SK-N-SH (cell line): ENCODE results near the gene EDDM13. TPM values are rescaled to one million over a fixed set of nuclear protein-coding genes. Genes with fewer than 3 reads are reported as not detected.

Experiments
- CTCF ChIA-PET: fragments of 300-600, 350-600 bp; formaldehyde crosslinking; extraction: SDS; loops from one replicate; lab custom pipeline; 2021; lab: Yijun Ruan, JAX
- POLR2A ChIA-PET: fragments of 350-600 bp; sonication (Branson Sonifier 250); formaldehyde crosslinking; extraction: SDS; loops from one replicate; lab custom pipeline; 2020; ENCODE audit warnings: antibody characterized with exemption, inconsistent platforms; lab: Yijun Ruan, JAX
- DNase-seq: peaks from one replicate; pipeline ENCODE4 v3.0.0; 2012
- H2AFZ ChIP-seq: fragments of 200-600 bp; sonication (generic); 2 replicates; pipeline ENCODE4 v1.8.1; 2016; ENCODE audit warnings: antibody characterized with exemption, mild to moderate bottlenecking, low read depth
- H3F3A ChIP-seq: fragments of 200-600 bp; sonication (generic); replicated peaks from 2 replicates; pipeline ENCODE3; 2016; ENCODE audit warnings: antibody characterized with exemption, mild to moderate bottlenecking; ENCODE audit not compliant: insufficient read depth
- H3K27ac ChIP-seq, 2 experiments: fragments of 200-500 bp in 1 of 2; fragments of 200-600 bp in 1 of 2; sonication (Bioruptor generic) in 1 of 2; sonication (generic), shearing (Covaris generic) in 1 of 2; 2 replicates each; pipeline versions ENCODE4 v1.5.1 to v1.6.1; 2014 to 2016; ENCODE audit warnings: low read depth in 2 of 2, inconsistent platforms in 1 of 2, low read length in 1 of 2, mild to moderate bottlenecking in 1 of 2, mixed read lengths in 1 of 2
- H3K27me3 ChIP-seq: fragments of 200-600 bp; sonication (generic), shearing (Covaris generic); 2 replicates; pipeline ENCODE4 v1.6.1; 2016; ENCODE audit warnings: mixed run types; ENCODE audit not compliant: insufficient read depth
- H3K36me3 ChIP-seq, 2 experiments: fragments of 200-500 bp in 1 of 2; fragments of 200-600 bp in 1 of 2; sonication (Bioruptor generic) in 1 of 2; sonication (generic) in 1 of 2; replicated peaks in 1 of 2; 2 replicates each; pipeline versions ENCODE3 to v1.5.1; 2014 to 2016; ENCODE audit warnings: low read length in 1 of 2, mild to moderate bottlenecking in 1 of 2; ENCODE audit not compliant: insufficient read depth in 2 of 2, control insufficient read depth in 1 of 2
- H3K4me1 ChIP-seq, 2 experiments: fragments of 200-500 bp in 1 of 2; fragments of 200-600 bp in 1 of 2; sonication (Bioruptor generic) in 1 of 2; sonication (generic), shearing (Covaris generic) in 1 of 2; 2 replicates each; pipeline versions ENCODE4 v1.5.1 to v1.6.1; 2014 to 2016; ENCODE audit warnings: low read depth in 1 of 2, low read length in 1 of 2, mixed run types in 1 of 2; ENCODE audit not compliant: insufficient read depth in 2 of 2, control insufficient read depth in 1 of 2
- H3K4me2 ChIP-seq: fragments of 200-600 bp; sonication (generic), shearing (Covaris generic); 2 replicates; pipeline ENCODE4 v1.6.1; 2017; ENCODE audit warnings: mixed run types
- H3K4me3 ChIP-seq, 2 experiments: fragments of 200-500 bp in 1 of 2; fragments of 200-600 bp in 1 of 2; sonication (Bioruptor generic) in 1 of 2; sonication (generic), shearing (Covaris generic) in 1 of 2; 2 replicates each; pipeline versions ENCODE4 v1.5.1 to v1.8.1; 2014 to 2016; ENCODE audit warnings: low read depth in 2 of 2, inconsistent platforms in 1 of 2, low read length in 1 of 2, mild to moderate bottlenecking in 1 of 2, mixed read lengths in 1 of 2, moderate library complexity in 1 of 2
- H3K79me2 ChIP-seq: fragments of 200-600 bp; sonication (generic); 2 replicates; pipeline ENCODE4 v1.8.1; 2017; ENCODE audit warnings: mild to moderate bottlenecking; ENCODE audit not compliant: insufficient read depth
- H3K9ac ChIP-seq: fragments of 200-600 bp; sonication (generic); 2 replicates; pipeline ENCODE4 v1.6.1; 2017; ENCODE audit warnings: mixed run types
- H3K9me2 ChIP-seq: fragments of 200-600 bp; sonication (generic); 2 replicates; pipeline ENCODE4 v1.6.1; 2017; ENCODE audit warnings: mixed run types
- H3K9me3 ChIP-seq: fragments of 200-600 bp; sonication (generic); 2 replicates; pipeline ENCODE4 v1.6.1; 2017; ENCODE audit warnings: mixed run types, mild to moderate bottlenecking, moderate library complexity
- H4K20me1 ChIP-seq: fragments of 200-600 bp; sonication (generic); 2 replicates; pipeline ENCODE4 v1.6.1; 2017; ENCODE audit warnings: mild to moderate bottlenecking, mixed run types; ENCODE audit not compliant: insufficient read depth
- FOSL2 ChIP-seq: IDR thresholded peaks from 2 replicates; pipeline ENCODE4 v1.4.0; 2012; ENCODE audit warnings: low read depth, mild to moderate bottlenecking, moderate library complexity, borderline replicate concordance
- FOXM1 ChIP-seq: IDR thresholded peaks from 2 replicates; pipeline ENCODE4 v1.4.0; 2012; ENCODE audit warnings: low read depth, mild to moderate bottlenecking
- JUND ChIP-seq: IDR thresholded peaks from 2 replicates; pipeline ENCODE4 v1.4.0; 2012
- MXI1 ChIP-seq: IDR thresholded peaks from 2 replicates; pipeline ENCODE4 v1.6.1; 2012; ENCODE audit warnings: mild to moderate bottlenecking, low read depth, low read length, improper control_type of control experiment
- NRF1 ChIP-seq: IDR thresholded peaks from 2 replicates; pipeline ENCODE4 v1.6.1; 2012; ENCODE audit warnings: low read depth, mild to moderate bottlenecking, low read length
- POLR2AphosphoS5 ChIP-seq: IDR thresholded peaks from 2 replicates; pipeline ENCODE4 v1.6.1; 2012; ENCODE audit warnings: low read depth, low read length
- RAD21 ChIP-seq: IDR thresholded peaks from 2 replicates; pipeline ENCODE4 v1.6.1; 2012; ENCODE audit warnings: mild to moderate bottlenecking, low read length
- RCOR1 ChIP-seq: fragments of 150-350 bp; IDR thresholded peaks from 2 replicates; pipeline ENCODE4 v1.6.1; 2017; ENCODE audit warnings: antibody characterized with exemption, low read length
- REST ChIP-seq: IDR thresholded peaks from 2 replicates; pipeline ENCODE4 v1.6.1; 2012; ENCODE audit warnings: mild to moderate bottlenecking, low read depth, low read length, moderate library complexity
- SIN3A ChIP-seq: IDR thresholded peaks from 2 replicates; pipeline ENCODE4 v1.6.1; 2012; ENCODE audit warnings: low read depth, mild to moderate bottlenecking, low read length, moderate library complexity, borderline replicate concordance
- SMC3 ChIP-seq: IDR thresholded peaks from 2 replicates; pipeline ENCODE4 v1.6.1; 2012; ENCODE audit warnings: low read depth, low read length, improper control_type of control experiment
- TAF1 ChIP-seq: IDR thresholded peaks from 2 replicates; pipeline ENCODE4 v1.6.1; 2012; ENCODE audit warnings: low read depth, mild to moderate bottlenecking, low read length, moderate library complexity, borderline replicate concordance
- TCF12 ChIP-seq: IDR thresholded peaks from 2 replicates; pipeline ENCODE4 v1.4.0; 2012
- TEAD4 ChIP-seq: IDR thresholded peaks from 2 replicates; pipeline ENCODE4 v1.4.0; 2012; ENCODE audit warnings: mild to moderate bottlenecking, borderline replicate concordance; ENCODE audit not compliant: insufficient read depth
- USF1 ChIP-seq: IDR thresholded peaks from 2 replicates; pipeline ENCODE4 v1.4.0; 2012; ENCODE audit warnings: low read depth, borderline replicate concordance
- USF2 ChIP-seq: fragments of 150-350 bp; IDR thresholded peaks from 2 replicates; pipeline ENCODE4 v1.6.1; 2017; ENCODE audit warnings: antibody characterized with exemption, low read length, low read depth, borderline replicate concordance
- WGBS: methylation state at CpG from one replicate; pipeline ENCODE4 v1.1.6; 2017; ENCODE audit warnings: low lambda C conversion rate; 5-methylcytosine and 5-hydroxymethylcytosine counted together
- polyA plus RNA-seq, 3 experiments: library from polyadenylated mRNA; depleted of rRNA; stranded (reverse); fragments of >200 nt; gene quantifications; 2 replicates each; pipeline ENCODE4 v1.2.3, GENCODE V29; 2012
- TF ChIP-seq, protein P1 (sequence below): fragments of 200-600 bp; sonication (generic); IDR thresholded peaks from 2 replicates; pipeline ENCODE4 v1.6.1; 2017; ENCODE audit warnings: antibody characterized with exemption, mild to moderate bottlenecking, moderate library complexity
- TF ChIP-seq, protein P2 (sequence below): IDR thresholded peaks from 2 replicates; pipeline ENCODE4; 2012

Gene EDDM13
- polyA plus RNA-seq, 1 of the 3 experiments (the other 2 are of a cell fraction) = not detected

DNA sequence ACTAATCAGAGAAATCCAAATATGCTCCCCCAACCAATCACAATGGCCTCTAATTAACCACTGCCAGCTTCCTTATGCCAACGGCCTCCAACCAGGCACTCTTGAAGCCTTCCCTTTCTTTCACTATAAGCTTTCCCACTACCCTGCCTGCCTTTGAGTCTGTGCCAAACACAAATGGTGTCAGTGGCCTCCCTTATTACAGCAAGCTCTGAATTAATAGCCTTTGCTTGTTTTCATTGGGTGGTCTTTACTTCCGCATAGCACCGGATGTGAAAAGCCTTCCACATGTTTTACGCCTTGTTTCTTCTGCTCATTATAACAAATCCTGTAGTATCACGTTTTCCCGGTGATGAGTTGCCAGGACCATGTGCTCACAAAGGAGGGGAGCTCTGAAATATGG is 1.4 kb upstream of the EDDM13 start:
- CTCF ChIA-PET = interaction anchor here (1.2 to 3.5 kb wide), 7 partner anchors 9 to 205 kb away, joined by 3 to 20 read pairs (median 5); no protein-coding TSS in a partner anchor
- H3K27me3 ChIP-seq = no peaks in the 10 kb centered on the region
- POLR2A ChIA-PET = no interaction called here
- no peak for TF ChIP-seq POLR2AphosphoS5
- TF ChIP-seq USF1 = no peak
- no peak for TF ChIP-seq JUND
- no peak for TF ChIP-seq TCF12
- no peak for TF ChIP-seq TAF1
- no peak for TF ChIP-seq TEAD4
- no peak for TF ChIP-seq MXI1
- TF ChIP-seq FOXM1 = no peak
- TF ChIP-seq, protein P1, sequence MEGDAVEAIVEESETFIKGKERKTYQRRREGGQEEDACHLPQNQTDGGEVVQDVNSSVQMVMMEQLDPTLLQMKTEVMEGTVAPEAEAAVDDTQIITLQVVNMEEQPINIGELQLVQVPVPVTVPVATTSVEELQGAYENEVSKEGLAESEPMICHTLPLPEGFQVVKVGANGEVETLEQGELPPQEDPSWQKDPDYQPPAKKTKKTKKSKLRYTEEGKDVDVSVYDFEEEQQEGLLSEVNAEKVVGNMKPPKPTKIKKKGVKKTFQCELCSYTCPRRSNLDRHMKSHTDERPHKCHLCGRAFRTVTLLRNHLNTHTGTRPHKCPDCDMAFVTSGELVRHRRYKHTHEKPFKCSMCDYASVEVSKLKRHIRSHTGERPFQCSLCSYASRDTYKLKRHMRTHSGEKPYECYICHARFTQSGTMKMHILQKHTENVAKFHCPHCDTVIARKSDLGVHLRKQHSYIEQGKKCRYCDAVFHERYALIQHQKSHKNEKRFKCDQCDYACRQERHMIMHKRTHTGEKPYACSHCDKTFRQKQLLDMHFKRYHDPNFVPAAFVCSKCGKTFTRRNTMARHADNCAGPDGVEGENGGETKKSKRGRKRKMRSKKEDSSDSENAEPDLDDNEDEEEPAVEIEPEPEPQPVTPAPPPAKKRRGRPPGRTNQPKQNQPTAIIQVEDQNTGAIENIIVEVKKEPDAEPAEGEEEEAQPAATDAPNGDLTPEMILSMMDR = no peak
- TF ChIP-seq SMC3 = no peak
- TF ChIP-seq USF2 = no peak
- TF ChIP-seq RCOR1 = no peak
- no peak for TF ChIP-seq SIN3A
- TF ChIP-seq, all 33 proteins: peak for 0
- Histone ChIP-seq H3K4me3 (no peak overlapping the region), H3K9ac (no peak overlapping the region), H3K9me2 (no peaks in the 10 kb centered on the region), H3K79me2 (no peaks in the 10 kb centered on the region), H3K36me3 (no peaks in the 10 kb centered on the region), H3K27ac (no peak overlapping the region), H3K4me1 (peaks cover 12 to 22% of the 10 kb centered on the region in 2 experiments), H3F3A (peaks cover 35% of the 10 kb centered on the region), H3K9me3 (no peaks in the 10 kb centered on the region), H3K4me2 (no peak overlapping the region), H4K20me1 (no peaks in the 10 kb centered on the region), H2AFZ (no peak overlapping the region)
- 86% methylated on average over 6 of the region's 6 CpGs for WGBS
- DNase-seq = no peak

GRCh38 chr19:56273563-56274117 is 1.1 kb downstream of the EDDM13 start:
- Histone ChIP-seq H3K79me2 (no peaks in the 10 kb centered on the region), H3K9me3 (no peaks in the 10 kb centered on the region), H4K20me1 (no peaks in the 10 kb centered on the region), H3K27ac (peak overlapping the region in 1 of 2 experiments; percentile 44; a peak in 2 of 4 replicates), H3K9ac (no peak overlapping the region), H3K4me3 (no peak overlapping the region), H3K9me2 (no peaks in the 10 kb centered on the region), H3K4me2 (no peak overlapping the region), H3F3A (peaks cover 35% of the 10 kb centered on the region), H3K36me3 (peaks cover 0 to 7% of the 10 kb centered on the region in 2 experiments), H3K4me1 (peaks cover 12 to 22% of the 10 kb centered on the region in 2 experiments), H3K27me3 (no peaks in the 10 kb centered on the region), H2AFZ (no peak overlapping the region)
- ChIA-PET POLR2A (no interaction called here), CTCF (interaction anchor here (1.7 kb wide), 1 partner anchor 21 kb away, joined by 5 read pairs; no protein-coding TSS in a partner anchor)
- DNase-seq = no peak
- WGBS = 31% methylated on average over 6 of the region's 6 CpGs
- no peak for TF ChIP-seq NRF1
- TF ChIP-seq, protein P2, sequence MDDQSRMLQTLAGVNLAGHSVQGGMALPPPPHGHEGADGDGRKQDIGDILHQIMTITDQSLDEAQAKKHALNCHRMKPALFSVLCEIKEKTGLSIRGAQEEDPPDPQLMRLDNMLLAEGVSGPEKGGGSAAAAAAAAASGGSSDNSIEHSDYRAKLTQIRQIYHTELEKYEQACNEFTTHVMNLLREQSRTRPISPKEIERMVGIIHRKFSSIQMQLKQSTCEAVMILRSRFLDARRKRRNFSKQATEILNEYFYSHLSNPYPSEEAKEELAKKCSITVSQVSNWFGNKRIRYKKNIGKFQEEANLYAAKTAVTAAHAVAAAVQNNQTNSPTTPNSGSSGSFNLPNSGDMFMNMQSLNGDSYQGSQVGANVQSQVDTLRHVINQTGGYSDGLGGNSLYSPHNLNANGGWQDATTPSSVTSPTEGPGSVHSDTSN = no peak
- peak; percentile 26; the same call in 1 of the 2 replicates for TF ChIP-seq FOSL2
- TF ChIP-seq REST = no peak
- no peak for TF ChIP-seq USF2
- no peak for TF ChIP-seq RAD21
